KMS-11 (cell line): ENCODE results near the gene MAP3K9.

ENCODE experiments used
- H2AFZ ChIP-seq: fragments of 200-600 bp; sonication (generic); 2 replicates; pipeline ENCODE4 v1.6.1; 2016; ENCODE audit warnings: antibody characterized with exemption, mixed run types, low read depth
- H3K27ac ChIP-seq: fragments of 200-600 bp; sonication (generic); 2 replicates; pipeline ENCODE4 v1.6.1; 2016; ENCODE audit warnings: mild to moderate bottlenecking, mixed run types
- H3K27me3 ChIP-seq: fragments of 200-600 bp; sonication (generic); 2 replicates; pipeline ENCODE4 v1.6.1; 2017; ENCODE audit warnings: mild to moderate bottlenecking, low read depth, mixed run types, moderate library complexity; ENCODE audit not compliant: insufficient read depth
- H3K36me3 ChIP-seq: fragments of 200-600 bp; sonication (generic); 2 replicates; pipeline ENCODE4 v1.6.1; 2017; ENCODE audit warnings: mild to moderate bottlenecking, mixed run types; ENCODE audit not compliant: insufficient read depth
- H3K4me1 ChIP-seq: fragments of 200-600 bp; sonication (generic); 2 replicates; pipeline ENCODE4 v1.6.1; 2016; ENCODE audit warnings: mild to moderate bottlenecking, low read depth, mixed run types; ENCODE audit not compliant: poor library complexity, severe bottlenecking
- H3K4me2 ChIP-seq: fragments of 200-600 bp; sonication (generic); 2 replicates; pipeline ENCODE4 v1.7.0; 2016; ENCODE audit warnings: mild to moderate bottlenecking, mixed run types
- H3K4me3 ChIP-seq: fragments of 200-600 bp; sonication (generic); IDR thresholded peaks from 2 replicates; pipeline ENCODE4 v1.6.1; 2017; ENCODE audit warnings: low read depth, low read length, mixed read lengths; ENCODE audit not compliant: insufficient read depth
- H3K79me2 ChIP-seq: fragments of 200-600 bp; sonication (generic); 2 replicates; pipeline ENCODE4 v1.6.1; 2016; ENCODE audit warnings: low read depth, mixed run types; ENCODE audit not compliant: insufficient read depth
- H3K9ac ChIP-seq: fragments of 200-600 bp; sonication (generic); 2 replicates; pipeline ENCODE4 v1.6.1; 2016; ENCODE audit warnings: mild to moderate bottlenecking, mixed run types
- H4K20me1 ChIP-seq: fragments of 200-600 bp; sonication (generic); 2 replicates; pipeline ENCODE4 v1.6.1; 2016; ENCODE audit warnings: mild to moderate bottlenecking, mixed run types; ENCODE audit not compliant: insufficient read depth
- CTCF ChIP-seq: fragments of 200-600 bp; sonication (generic); conservative IDR thresholded peaks from 2 replicates; pipeline ENCODE4 v1.6.1; 2017; ENCODE audit warnings: low read depth, mild to moderate bottlenecking, antibody characterized with exemption, low read length, moderate library complexity, mixed read lengths

Gene MAP3K9

GRCh38 chr14:70794294-70794693, 15.0 kb downstream of the MAP3K9 start:
- Histone ChIP-seq H3K27me3 (no peaks in the 10 kb centered on the region), H3K27ac (no peak overlapping the region), H3K9ac (no peak overlapping the region), H3K4me1 (no peaks in the 10 kb centered on the region), H3K4me3 (no peak overlapping the region), H2AFZ (no peak overlapping the region), H3K79me2 (no peaks in the 10 kb centered on the region), H4K20me1 (no peaks in the 10 kb centered on the region), H3K36me3 (no peaks in the 10 kb centered on the region), H3K4me2 (no peak overlapping the region)
- no peak for TF ChIP-seq CTCF

GRCh38 chr14:70793637-70794036, 15.7 kb downstream of the MAP3K9 start:
- no peak for TF ChIP-seq CTCF
- Histone ChIP-seq H3K4me2 (no peak overlapping the region), H3K27me3 (no peaks in the 10 kb centered on the region), H3K9ac (no peak overlapping the region), H3K36me3 (no peaks in the 10 kb centered on the region), H3K79me2 (no peaks in the 10 kb centered on the region), H3K4me1 (no peaks in the 10 kb centered on the region), H2AFZ (no peak overlapping the region), H3K27ac (no peak overlapping the region), H4K20me1 (no peaks in the 10 kb centered on the region), H3K4me3 (no peak overlapping the region)

GRCh38 chr14:70792939-70793338, 16.4 kb downstream of the MAP3K9 start:
- Histone ChIP-seq H4K20me1 (no peaks in the 10 kb centered on the region), H3K36me3 (no peaks in the 10 kb centered on the region), H3K9ac (no peak overlapping the region), H3K27ac (no peak overlapping the region), H3K4me3 (no peak overlapping the region), H3K79me2 (no peaks in the 10 kb centered on the region), H2AFZ (no peak overlapping the region), H3K27me3 (no peaks in the 10 kb centered on the region), H3K4me1 (no peaks in the 10 kb centered on the region), H3K4me2 (no peak overlapping the region)
- no peak for TF ChIP-seq CTCF

GRCh38 chr14:70791971-70792370, 17.3 kb downstream of the MAP3K9 start:
- no peak overlapping the region for H3K4me3 ChIP-seq
- no peak overlapping the region for H3K4me2 ChIP-seq
- H3K9ac ChIP-seq = no peak overlapping the region
- H3K4me1 ChIP-seq = no peaks in the 10 kb centered on the region
- H4K20me1 ChIP-seq = no peaks in the 10 kb centered on the region
- no peak overlapping the region for H3K27ac ChIP-seq
- no peaks in the 10 kb centered on the region for H3K36me3 ChIP-seq
- H3K27me3 ChIP-seq = no peaks in the 10 kb centered on the region
- TF ChIP-seq CTCF = no peak
- no peaks in the 10 kb centered on the region for H3K79me2 ChIP-seq
- no peak overlapping the region for H2AFZ ChIP-seq

- no peaks in the 10 kb centered on the region for H3K27me3 ChIP-seq
- H3K4me3 ChIP-seq = no peak overlapping the region
- H3K79me2 ChIP-seq = no peaks in the 10 kb centered on the region
- no peak overlapping the region for H3K4me2 ChIP-seq
- H4K20me1 ChIP-seq = no peaks in the 10 kb centered on the region
- TF ChIP-seq CTCF = no peak
- no peaks in the 10 kb centered on the region for H3K4me1 ChIP-seq
- no peak overlapping the region for H3K9ac ChIP-seq
- no peaks in the 10 kb centered on the region for H3K36me3 ChIP-seq
- H2AFZ ChIP-seq = no peak overlapping the region
- no peak overlapping the region for H3K27ac ChIP-seq
Observed at GRCh38 chr14:70789961-70790360, 19.4 kb downstream of the MAP3K9 start.
